GM18499 (cell line): ENCODE results near the gene PSMD12.
"Not testable (repeated sequence)": the region's sequence is repeated elsewhere in the genome, so short reads cannot be mapped to it uniquely, and the experiment has no call there.

Source experiments
- ATAC-seq: cut with Tn5 transposase; IDR thresholded peaks from one replicate; pipeline ENCODE4 v1.9.1; 2021; ENCODE audit warnings: moderate number of reproducible peaks; ENCODE audit not compliant: insufficient read depth, unreplicated experiment

Gene PSMD12

DNA sequence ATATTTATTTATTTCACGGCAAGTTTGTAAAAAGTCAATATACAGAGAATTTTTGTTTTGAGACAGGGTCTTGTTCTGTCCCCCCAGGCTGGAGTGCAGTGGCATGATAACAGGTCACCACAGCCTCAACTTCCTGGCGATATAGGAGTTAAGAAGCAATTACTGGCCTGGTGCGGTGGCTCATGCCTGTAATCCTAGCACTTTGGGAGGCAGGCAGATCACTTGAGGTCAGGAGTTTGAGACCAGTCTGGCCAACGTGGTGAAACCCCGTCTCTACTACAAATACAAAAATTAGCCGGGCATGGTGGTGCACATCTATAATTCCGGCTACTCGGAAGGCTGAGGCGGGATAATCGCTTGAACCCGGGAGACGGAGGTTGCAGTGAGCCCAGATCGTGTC is 44.9 kb downstream of the PSMD12 start:
- not testable (repeated sequence) for ATAC-seq

DNA sequence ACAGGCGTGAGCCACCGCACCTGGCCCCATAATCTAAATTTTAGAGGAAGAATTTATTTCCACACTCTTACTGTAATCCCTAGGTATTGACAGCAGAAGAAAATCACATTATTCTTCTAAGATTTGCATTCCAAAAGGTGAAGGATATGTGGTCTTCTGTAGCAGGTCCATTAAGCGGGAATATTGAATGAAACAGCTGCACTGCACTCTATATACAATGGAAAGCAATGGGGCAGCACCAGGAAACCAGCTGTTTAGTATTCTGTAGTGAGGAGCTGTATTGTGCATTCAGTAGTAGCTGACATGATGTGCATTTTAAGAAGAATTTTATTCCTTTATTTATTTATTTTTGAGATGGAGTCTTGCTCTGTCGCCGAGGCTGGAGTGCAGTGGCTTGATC is 49.6 kb downstream of the PSMD12 start:
- no peak for ATAC-seq

DNA sequence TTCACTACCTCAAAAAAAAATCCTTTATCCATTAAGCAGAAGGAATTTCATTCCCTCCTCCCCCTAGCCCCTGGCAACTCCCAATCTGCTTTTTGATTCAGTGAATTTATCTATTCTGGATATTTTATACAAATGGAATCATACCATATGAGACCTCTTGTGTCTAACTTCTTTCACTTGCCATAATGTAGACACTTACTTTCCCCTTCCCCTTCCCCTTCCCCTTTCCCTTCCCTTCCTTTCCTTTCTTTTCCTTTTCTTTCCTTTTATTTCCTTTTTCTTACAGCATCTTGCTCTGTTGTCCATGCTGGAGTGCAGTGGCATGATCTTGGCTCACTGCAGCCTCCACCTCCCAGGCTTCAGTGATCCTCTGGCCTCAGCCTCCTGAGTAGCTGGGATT is 50.5 kb downstream of the PSMD12 start:
- no peak for ATAC-seq

DNA sequence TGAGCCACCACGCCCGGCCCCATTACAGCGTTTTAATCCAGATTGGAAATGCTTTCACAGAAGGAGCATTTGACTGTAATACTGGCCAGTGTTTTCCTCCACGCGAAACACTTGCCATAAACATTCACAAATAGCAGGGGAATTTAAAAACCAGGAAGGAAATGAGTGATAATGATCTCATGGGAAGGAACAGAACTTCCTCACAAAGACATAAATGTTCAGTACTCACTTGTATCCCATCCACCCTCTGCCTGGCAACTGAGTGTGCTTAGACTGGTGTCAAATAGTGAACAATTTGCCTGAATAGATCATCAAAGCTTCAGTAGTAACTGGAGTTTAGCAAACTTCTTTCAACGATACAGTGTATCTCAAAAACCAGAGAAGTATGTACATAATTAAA is 54.1 kb downstream of the PSMD12 start:
- ATAC-seq = no peak

DNA sequence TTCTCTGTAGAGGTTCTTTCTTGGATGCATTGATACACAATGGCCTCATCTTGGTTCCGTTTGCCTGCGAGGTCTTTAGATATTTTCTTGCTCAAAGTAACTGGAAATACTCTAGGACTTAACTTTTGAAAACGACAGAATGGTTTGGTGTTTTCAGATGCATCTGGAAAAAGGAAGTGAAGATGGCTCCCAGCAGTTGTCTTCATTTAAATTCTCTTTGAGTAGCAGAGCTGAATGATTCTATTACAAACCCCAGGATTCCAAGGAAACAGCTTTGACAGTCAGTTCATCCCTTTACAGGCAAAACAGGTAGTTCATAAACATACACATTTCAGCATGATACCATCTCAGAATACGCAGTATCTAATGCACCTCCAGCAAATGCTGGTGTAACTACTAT is 54.8 kb downstream of the PSMD12 start:
- ATAC-seq = no peak

DNA sequence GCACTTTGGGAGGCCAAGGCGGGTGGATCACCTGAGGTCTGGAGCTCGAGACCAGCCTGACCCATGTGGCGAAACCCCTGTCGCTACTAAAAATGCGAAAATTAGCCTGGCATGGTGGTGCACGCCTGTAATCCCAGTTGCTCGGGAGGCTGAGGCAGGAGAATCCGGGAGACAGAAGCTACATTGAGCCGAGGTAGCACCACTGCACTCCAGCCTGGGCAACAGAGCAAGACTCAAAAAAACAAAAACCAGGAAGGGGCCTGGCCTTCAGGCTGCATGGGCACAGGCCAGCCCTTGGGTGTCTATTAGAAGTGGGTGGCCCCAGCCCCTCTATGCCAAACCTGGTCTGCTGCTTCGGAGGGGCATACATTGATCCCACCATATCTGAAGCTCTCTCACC is 56.0 kb downstream of the PSMD12 start:
- no peak for ATAC-seq

- not testable (repeated sequence) for ATAC-seq
These were observed 60.7 kb downstream of the PSMD12 start for GRCh38 chr17:67305446-67306235.

DNA sequence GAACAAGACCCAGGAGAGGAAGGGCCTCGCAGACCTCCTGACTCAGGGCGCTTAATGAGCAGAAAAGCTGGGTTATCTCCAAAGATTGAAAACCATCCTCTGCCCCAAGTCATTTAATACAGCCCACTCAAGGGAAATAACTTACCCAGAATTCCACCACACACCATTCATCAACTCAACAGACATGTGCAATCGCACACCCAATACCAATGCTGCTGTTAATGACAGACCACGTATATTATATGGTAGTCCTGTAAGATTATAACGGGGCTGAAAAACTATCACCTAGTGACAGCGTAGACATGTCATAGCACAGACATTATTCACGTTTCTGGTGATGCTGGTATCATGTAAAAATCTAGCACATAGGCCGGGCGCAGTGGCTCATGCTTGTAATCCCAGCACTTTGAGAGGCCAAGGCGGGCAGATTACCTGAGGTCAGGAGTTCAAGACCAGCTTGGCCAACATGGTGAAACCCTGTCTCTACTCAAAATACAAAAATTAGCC is 68.9 kb downstream of the PSMD12 start:
- ATAC-seq = no peak

DNA sequence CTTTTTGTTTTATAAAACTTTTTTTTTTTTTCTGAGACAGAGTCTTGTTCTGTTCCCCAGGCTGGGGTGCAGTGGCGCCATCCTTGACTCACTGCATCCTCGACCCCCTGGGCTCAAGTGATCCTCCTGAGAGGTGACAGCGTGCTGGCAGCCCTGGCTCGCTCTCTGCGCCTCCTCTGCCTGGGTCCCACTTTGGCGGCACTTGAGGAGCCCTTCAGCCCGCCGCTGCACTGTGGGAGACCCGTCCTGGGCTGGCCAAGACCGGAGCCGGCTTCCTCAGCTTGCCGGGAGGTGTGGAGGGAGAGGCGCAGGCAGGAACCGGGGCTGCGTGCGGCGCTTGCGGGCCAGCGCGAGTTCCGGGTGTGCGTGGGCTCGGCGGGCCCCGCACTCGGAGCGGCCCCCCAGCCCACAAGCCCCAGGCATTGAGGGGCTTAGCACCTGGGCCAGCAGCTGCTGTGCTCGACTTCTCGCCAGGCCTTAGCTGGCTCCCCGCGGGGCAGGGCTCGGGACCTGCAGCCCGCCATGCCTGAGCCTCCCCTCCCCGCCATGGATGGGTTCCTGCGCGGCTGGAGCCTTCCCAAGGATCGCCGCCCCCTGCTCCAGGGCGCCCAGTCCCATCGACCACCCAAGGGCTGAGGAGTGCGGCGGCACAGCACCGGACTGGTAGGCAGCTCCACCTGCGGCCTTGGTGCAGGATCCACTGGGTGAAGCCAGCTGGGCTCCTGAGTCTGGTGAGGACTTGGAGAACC is 71.8 kb downstream of the PSMD12 start:
- no peak for ATAC-seq

GRCh38 chr17:67293251-67294203 is 72.8 kb downstream of the PSMD12 start:
- no peak for ATAC-seq

DNA sequence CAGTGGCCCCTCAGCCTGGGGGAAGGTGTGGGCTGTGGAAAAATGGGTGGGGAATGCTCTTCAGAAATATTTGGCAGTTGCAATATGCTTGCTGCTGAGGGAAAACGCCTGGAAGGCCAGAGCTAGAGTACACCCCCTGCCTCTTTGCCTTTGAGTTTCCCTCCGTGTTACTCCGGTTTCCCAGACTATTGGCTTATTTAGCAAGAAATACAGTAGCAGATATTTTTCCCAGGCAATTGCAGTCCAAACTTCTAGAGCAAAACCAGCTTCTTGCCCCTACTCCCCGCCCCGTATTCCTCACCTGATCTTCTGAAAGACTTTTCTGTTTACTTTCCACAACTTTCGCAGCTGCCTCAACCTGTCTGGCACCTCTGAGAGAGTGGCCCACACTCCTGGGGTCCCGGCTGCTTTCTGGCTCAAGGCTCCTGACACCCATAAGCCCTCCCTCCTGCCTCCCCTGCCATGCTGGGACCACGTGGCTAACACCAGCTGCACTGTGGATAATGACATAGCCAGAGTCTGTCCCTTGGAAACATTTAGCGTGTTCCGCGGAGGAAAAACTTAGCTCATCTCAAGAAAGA is 75.6 kb downstream of the PSMD12 start:
- ATAC-seq = no peak

- ATAC-seq = no peak
These were observed 76.1 kb downstream of the PSMD12 start for GRCh38 chr17:67290244-67290643.

- no peak for ATAC-seq
These were observed 77.0 kb downstream of the PSMD12 start for GRCh38 chr17:67289181-67289876.
